Peyer's patch (tissue), 4 donors: ENCODE data around the gene CNTN5.

ENCODE experiments used
- POLR2A ChIP-seq, 2 donors: fragments of 450-650 bp; IDR thresholded peaks; one replicate each; pipeline ENCODE4 v1.5.1; 2017; ENCODE audit warnings: antibody characterized with exemption in 2 of 2, mild to moderate bottlenecking in 2 of 2, moderate library complexity in 2 of 2
- TF ChIP-seq, protein P1 (sequence below), 6 experiments: fragments of 450-650 bp in 4 of 6; fragments of 200-600 bp in 2 of 6; sonication (generic) in 1 of 6; IDR thresholded peaks; one replicate each; pipeline ENCODE4 v1.5.1; 2017 to 2019; ENCODE audit warnings: antibody characterized with exemption in 6 of 6, mild to moderate bottlenecking in 3 of 6, moderate library complexity in 1 of 6

DNA sequence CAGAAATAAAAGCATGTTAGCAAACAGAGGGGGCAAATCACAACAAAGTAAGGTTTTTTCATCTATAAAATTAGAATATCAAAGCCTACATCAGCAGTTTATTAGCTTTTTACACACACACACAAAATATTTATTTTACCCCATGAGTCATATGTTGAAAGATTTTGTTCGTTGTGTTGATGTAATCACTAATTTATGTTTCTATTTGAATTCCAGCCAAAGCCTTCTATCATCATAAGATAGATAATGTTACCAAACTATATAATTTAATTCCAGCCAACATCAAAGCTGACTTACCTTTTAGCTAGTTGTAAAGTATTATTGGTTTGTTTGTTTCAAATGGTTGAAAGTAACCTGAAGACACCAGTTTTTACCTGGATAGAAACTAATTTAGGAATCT, 1208.3 kb downstream of the CNTN5 start:
- TF ChIP-seq, protein P1, sequence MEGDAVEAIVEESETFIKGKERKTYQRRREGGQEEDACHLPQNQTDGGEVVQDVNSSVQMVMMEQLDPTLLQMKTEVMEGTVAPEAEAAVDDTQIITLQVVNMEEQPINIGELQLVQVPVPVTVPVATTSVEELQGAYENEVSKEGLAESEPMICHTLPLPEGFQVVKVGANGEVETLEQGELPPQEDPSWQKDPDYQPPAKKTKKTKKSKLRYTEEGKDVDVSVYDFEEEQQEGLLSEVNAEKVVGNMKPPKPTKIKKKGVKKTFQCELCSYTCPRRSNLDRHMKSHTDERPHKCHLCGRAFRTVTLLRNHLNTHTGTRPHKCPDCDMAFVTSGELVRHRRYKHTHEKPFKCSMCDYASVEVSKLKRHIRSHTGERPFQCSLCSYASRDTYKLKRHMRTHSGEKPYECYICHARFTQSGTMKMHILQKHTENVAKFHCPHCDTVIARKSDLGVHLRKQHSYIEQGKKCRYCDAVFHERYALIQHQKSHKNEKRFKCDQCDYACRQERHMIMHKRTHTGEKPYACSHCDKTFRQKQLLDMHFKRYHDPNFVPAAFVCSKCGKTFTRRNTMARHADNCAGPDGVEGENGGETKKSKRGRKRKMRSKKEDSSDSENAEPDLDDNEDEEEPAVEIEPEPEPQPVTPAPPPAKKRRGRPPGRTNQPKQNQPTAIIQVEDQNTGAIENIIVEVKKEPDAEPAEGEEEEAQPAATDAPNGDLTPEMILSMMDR (IDR thresholded peaks at IDR 0.05), result no peak
- no peak for TF ChIP-seq POLR2A (IDR thresholded peaks at IDR 0.05)
